MCF 10A (cell line): ENCODE results near the gene DNMT3B. TPM values are rescaled to one million over a fixed set of nuclear protein-coding genes. Genes with fewer than 3 reads are reported as not detected.

Source experiments
- BruUV-seq: library from RNA; stranded (reverse); fragments of 400-500 nt; replicated peaks from 2 replicates; lab custom pipeline; 2021; lab: Mats Ljungman, UMichigan
- CTCF ChIA-PET: fragments of 300-600 bp; sonication (Branson Sonifier 250); formaldehyde crosslinking; extraction: SDS; loops from one replicate; lab custom pipeline; 2021; ENCODE audit warnings: antibody characterized with exemption, inconsistent platforms; lab: Yijun Ruan, JAX
- POLR2A ChIA-PET: fragments of 300-600, 350-650 bp; sonication (Branson Sonifier 250); formaldehyde crosslinking; extraction: SDS; loops from one replicate; lab custom pipeline; 2020; ENCODE audit warnings: antibody characterized with exemption, inconsistent platforms; lab: Yijun Ruan, JAX
- DNase-seq: peaks from one replicate; pipeline ENCODE4 v3.0.0-alpha.2; 2018; ENCODE audit not compliant: unreplicated experiment
- H3K27ac Mint-ChIP-seq: one replicate; pipeline ENCODE4 v1.8.0; 2022; ENCODE audit warnings: mild to moderate bottlenecking, low read depth, mixed read lengths; ENCODE audit not compliant: unreplicated experiment
- H3K27me3 Mint-ChIP-seq: one replicate; pipeline ENCODE4 v1.8.0; 2022; ENCODE audit warnings: mixed read lengths; ENCODE audit not compliant: insufficient read depth, unreplicated experiment
- H3K36me3 Mint-ChIP-seq: one replicate; pipeline ENCODE4 v1.8.0; 2022; ENCODE audit warnings: mild to moderate bottlenecking, moderate library complexity, mixed read lengths; ENCODE audit not compliant: insufficient read depth, unreplicated experiment
- H3K4me1 Mint-ChIP-seq: one replicate; pipeline ENCODE4 v1.8.0; 2022; ENCODE audit warnings: mixed read lengths; ENCODE audit not compliant: insufficient read depth, unreplicated experiment
- H3K4me3 Mint-ChIP-seq: one replicate; pipeline ENCODE4 v1.8.0; 2022; ENCODE audit warnings: mild to moderate bottlenecking, moderate library complexity, mixed read lengths; ENCODE audit not compliant: unreplicated experiment
- H3K9me3 Mint-ChIP-seq: one replicate; pipeline ENCODE4 v1.8.0; 2022; ENCODE audit warnings: mixed read lengths; ENCODE audit not compliant: unreplicated experiment
- intact Hi-C: fragments of 100-400 bp; cut with micrococcal nuclease; formaldehyde crosslinking; loops from 2 replicates; pipeline ENCODE4 v1.14.1; 2022
- total RNA-seq: library from RNA; stranded (reverse); gene quantifications from 2 replicates; pipeline ENCODE4 v1.2.3, GENCODE V29; 2022
- TF ChIP-seq, protein P1 (sequence below): fragments of 200-600 bp; IDR thresholded peaks from one replicate; pipeline ENCODE4 v1.8.0; 2022; ENCODE audit warnings: antibody characterized with exemption, mild to moderate bottlenecking; ENCODE audit not compliant: unreplicated experiment

DNMT3B gene
- total RNA-seq, 1 experiment from 2014 or later: 1.3 TPM

GRCh38 chr20:32792316-32792715 is 30.1 kb downstream of the DNMT3B start:
- intact Hi-C loops: loop anchor here (5.0 kb wide), 1 partner anchor 420 kb away; no protein-coding TSS in a partner anchor
- Mint-ChIP-seq H3K27ac (no peak overlapping the region), H3K4me1 (no peaks in the 10 kb centered on the region), H3K9me3 (no peaks in the 10 kb centered on the region), H3K27me3 (no peaks in the 10 kb centered on the region), H3K36me3 (peaks cover 6% of the 10 kb centered on the region), H3K4me3 (no peak overlapping the region)
- no peak for DNase-seq
- TF ChIP-seq, protein P1, sequence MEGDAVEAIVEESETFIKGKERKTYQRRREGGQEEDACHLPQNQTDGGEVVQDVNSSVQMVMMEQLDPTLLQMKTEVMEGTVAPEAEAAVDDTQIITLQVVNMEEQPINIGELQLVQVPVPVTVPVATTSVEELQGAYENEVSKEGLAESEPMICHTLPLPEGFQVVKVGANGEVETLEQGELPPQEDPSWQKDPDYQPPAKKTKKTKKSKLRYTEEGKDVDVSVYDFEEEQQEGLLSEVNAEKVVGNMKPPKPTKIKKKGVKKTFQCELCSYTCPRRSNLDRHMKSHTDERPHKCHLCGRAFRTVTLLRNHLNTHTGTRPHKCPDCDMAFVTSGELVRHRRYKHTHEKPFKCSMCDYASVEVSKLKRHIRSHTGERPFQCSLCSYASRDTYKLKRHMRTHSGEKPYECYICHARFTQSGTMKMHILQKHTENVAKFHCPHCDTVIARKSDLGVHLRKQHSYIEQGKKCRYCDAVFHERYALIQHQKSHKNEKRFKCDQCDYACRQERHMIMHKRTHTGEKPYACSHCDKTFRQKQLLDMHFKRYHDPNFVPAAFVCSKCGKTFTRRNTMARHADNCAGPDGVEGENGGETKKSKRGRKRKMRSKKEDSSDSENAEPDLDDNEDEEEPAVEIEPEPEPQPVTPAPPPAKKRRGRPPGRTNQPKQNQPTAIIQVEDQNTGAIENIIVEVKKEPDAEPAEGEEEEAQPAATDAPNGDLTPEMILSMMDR: no peak
- ChIA-PET CTCF (interaction anchor here (0.6 to 2.0 kb wide), 10 partner anchors 14 to 507 kb away, joined by 3 to 21 read pairs (median 4); no protein-coding TSS in a partner anchor), POLR2A (interaction anchor here (1.1 kb wide), 1 partner anchor 16 kb away, joined by 3 read pairs; no protein-coding TSS in a partner anchor)
- no TSS peak for BruUV-seq

GRCh38 chr20:32792731-32793458 is 30.7 kb downstream of the DNMT3B start:
- BruUV-seq: no TSS peak
- no peak for DNase-seq
- ChIA-PET POLR2A (interaction anchor here (1.1 kb wide), 1 partner anchor 16 kb away, joined by 3 read pairs; no protein-coding TSS in a partner anchor), CTCF (interaction anchor here (0.6 to 2.0 kb wide), 11 partner anchors 9 to 507 kb away, joined by 3 to 21 read pairs (median 4); no protein-coding TSS in a partner anchor)
- Mint-ChIP-seq H3K9me3 (no peaks in the 10 kb centered on the region), H3K4me1 (no peaks in the 10 kb centered on the region), H3K4me3 (no peak overlapping the region), H3K27ac (no peak overlapping the region), H3K27me3 (no peaks in the 10 kb centered on the region), H3K36me3 (peaks cover 6% of the 10 kb centered on the region)
- intact Hi-C loops: loop anchor here (5.0 kb wide), 1 partner anchor 419 kb away; no protein-coding TSS in a partner anchor
- TF ChIP-seq, protein P1: no peak

DNA sequence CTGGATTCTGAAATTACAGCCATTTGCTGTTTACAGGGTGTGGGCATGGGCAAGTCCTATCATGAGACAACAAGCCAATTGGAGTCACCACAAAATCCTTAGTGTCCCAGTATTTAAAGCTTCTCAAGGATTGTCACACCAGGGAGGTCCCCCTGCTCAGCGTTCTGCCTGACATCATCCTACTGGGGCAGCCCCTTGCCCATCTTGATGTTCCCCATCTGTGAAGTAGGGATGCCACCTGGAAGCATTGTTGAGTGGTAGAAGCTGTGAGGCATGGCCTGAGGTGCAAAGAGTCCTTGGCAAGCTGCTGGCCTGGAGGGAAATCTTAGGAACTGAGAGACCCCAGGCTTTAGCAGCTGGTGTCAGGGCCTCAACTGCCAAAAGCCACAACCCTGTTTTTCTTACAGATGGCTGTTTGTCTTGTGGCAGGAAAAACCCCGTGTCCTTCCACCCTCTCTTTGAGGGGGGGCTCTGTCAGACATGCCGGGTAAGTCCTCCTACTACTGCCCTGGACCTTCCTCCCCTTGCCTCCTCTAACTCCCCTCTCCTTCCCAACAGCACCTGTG is 34.3 kb downstream of the DNMT3B start:
- BruUV-seq: no TSS peak
- H3K36me3 Mint-ChIP-seq: no peaks in the 10 kb centered on the region
- intact Hi-C loops: no loop called here

More for the DNA sequence above, 34.3 kb downstream of the DNMT3B start:
- CTCF ChIA-PET: interaction anchor here (0.6 to 1.7 kb wide), 7 partner anchors 10 to 300 kb away, joined by 3 to 10 read pairs (median 4); partner anchors contain the start of gene MAPRE1
- H3K9me3 Mint-ChIP-seq: no peaks in the 10 kb centered on the region
- H3K4me3 Mint-ChIP-seq: no peak overlapping the region
- POLR2A ChIA-PET: interaction anchor here (1.0 kb wide), 1 partner anchor 23 kb away, joined by 4 read pairs; the partner anchor contains the start of gene MAPRE1
- H3K27ac Mint-ChIP-seq: no peak overlapping the region
- H3K4me1 Mint-ChIP-seq: no peaks in the 10 kb centered on the region
- TF ChIP-seq, protein P1: no peak
- no peak for DNase-seq
- H3K27me3 Mint-ChIP-seq: no peaks in the 10 kb centered on the region
